GM23338 (cell line): Measurements from ENCODE around the gene TSPAN4. TPM values are rescaled to one million over a fixed set of nuclear protein-coding genes. Genes with fewer than 3 reads are reported as not detected.

Experiments
- ATAC-seq: fragments of 200-7000 bp; cut with Tn5 transposase; 3 replicates; pipeline ENCODE4 v1.9.1; 2020
- DNase-seq: peaks from one replicate; pipeline ENCODE4 v3.0.0-alpha.2; 2015; ENCODE audit warnings: low spot score
- H2AFZ ChIP-seq: fragments of 200-600 bp; sonication (generic); 2 replicates; pipeline ENCODE4 v1.8.0; 2016; ENCODE audit warnings: antibody characterized with exemption, mild to moderate bottlenecking, moderate library complexity
- H3F3A ChIP-seq: fragments of 200-600 bp; sonication (generic); replicated peaks from 2 replicates; pipeline ENCODE4 v1.8.0; 2017; ENCODE audit warnings: antibody characterized with exemption, mixed run types, low read depth
- H3K27ac ChIP-seq: fragments of 200-600 bp; sonication (generic); 2 replicates; pipeline ENCODE4 v1.6.1; 2016; ENCODE audit warnings: low read depth
- H3K27me3 ChIP-seq: fragments of 200-600 bp; sonication (generic); 2 replicates; pipeline ENCODE4 v1.8.0; 2016; ENCODE audit warnings: mild to moderate bottlenecking, mixed run types, moderate library complexity; ENCODE audit not compliant: insufficient read depth
- H3K36me3 ChIP-seq: fragments of 200-600 bp; sonication (generic); 2 replicates; pipeline ENCODE4 v1.8.0; 2016; ENCODE audit warnings: mild to moderate bottlenecking; ENCODE audit not compliant: insufficient read depth
- H3K4me1 ChIP-seq: fragments of 200-600 bp; sonication (generic); 2 replicates; pipeline ENCODE4 v1.8.0; 2016; ENCODE audit warnings: mild to moderate bottlenecking, moderate library complexity; ENCODE audit not compliant: insufficient read depth
- H3K4me2 ChIP-seq: fragments of 200-600 bp; sonication (generic); 2 replicates; pipeline ENCODE4 v1.7.1; 2017; ENCODE audit warnings: mixed run types
- H3K4me3 ChIP-seq: fragments of 200-600 bp; sonication (generic); 2 replicates; pipeline ENCODE4 v1.6.1; 2016; ENCODE audit warnings: mixed run types
- H3K79me2 ChIP-seq: fragments of 200-600 bp; sonication (generic); replicated peaks from 2 replicates; pipeline ENCODE4 v1.8.0; 2017; ENCODE audit warnings: mild to moderate bottlenecking; ENCODE audit not compliant: insufficient read depth
- H3K9me2 ChIP-seq: fragments of 200-600 bp; sonication (generic); 2 replicates; pipeline ENCODE4 v1.8.0; 2017; ENCODE audit not compliant: insufficient read depth
- H4K20me1 ChIP-seq: fragments of 200-600 bp; sonication (generic); replicated peaks from 2 replicates; pipeline ENCODE4 v1.8.0; 2017; ENCODE audit warnings: mild to moderate bottlenecking; ENCODE audit not compliant: insufficient read depth
- H3K27ac Mint-ChIP-seq: 2 replicates; pipeline ENCODE4 v1.8.0; 2020; ENCODE audit warnings: inconsistent platforms, mild to moderate bottlenecking, moderate library complexity, mixed read lengths
- H3K27me3 Mint-ChIP-seq: 3 replicates; pipeline ENCODE4 v1.8.0; 2022; ENCODE audit warnings: low read depth, mild to moderate bottlenecking, moderate library complexity, mixed read lengths, inconsistent platforms; ENCODE audit not compliant: insufficient read depth, poor library complexity
- H3K36me3 Mint-ChIP-seq: 3 replicates; pipeline ENCODE4 v1.8.0; 2021; ENCODE audit warnings: low read depth, mild to moderate bottlenecking, inconsistent platforms, moderate library complexity, mixed read lengths
- H3K4me1 Mint-ChIP-seq: 3 replicates; pipeline ENCODE4 v1.8.0; 2020; ENCODE audit warnings: mild to moderate bottlenecking, inconsistent platforms, mixed read lengths
- H3K4me3 Mint-ChIP-seq: 3 replicates; pipeline ENCODE4 v1.8.0; 2021; ENCODE audit warnings: moderate library complexity, mild to moderate bottlenecking, inconsistent platforms, mixed read lengths
- H3K9me3 Mint-ChIP-seq: 3 replicates; pipeline ENCODE4 v1.8.0; 2020; ENCODE audit warnings: moderate library complexity, mild to moderate bottlenecking, inconsistent platforms, mixed read lengths
- ETS1 ChIP-seq: IDR thresholded peaks from 2 replicates; pipeline ENCODE4 v1.6.1; 2016; ENCODE audit warnings: antibody characterized with exemption
- EZH2 ChIP-seq: fragments of 200-600 bp; sonication (generic); IDR thresholded peaks from one replicate; pipeline ENCODE4 v1.8.0; 2017; ENCODE audit warnings: antibody characterized with exemption, mild to moderate bottlenecking, low read depth; ENCODE audit not compliant: unreplicated experiment
- JUNB ChIP-seq: IDR thresholded peaks from one replicate; pipeline ENCODE4 v1.6.1; 2016; ENCODE audit warnings: antibody characterized with exemption; ENCODE audit not compliant: unreplicated experiment
- NANOG ChIP-seq: IDR thresholded peaks from 2 replicates; pipeline ENCODE4 v1.6.1; 2016; ENCODE audit warnings: antibody characterized with exemption, borderline replicate concordance
- POLR2AphosphoS5 ChIP-seq: IDR thresholded peaks from 2 replicates; pipeline ENCODE4 v1.6.1; 2016; ENCODE audit warnings: antibody characterized with exemption, low read depth
- ZNF114 ChIP-seq: fragments of 250-450 bp; sonication (Bioruptor Pico); IDR thresholded peaks from 2 replicates; pipeline ENCODE4 v1.5.0; 2020; ENCODE audit warnings: mild to moderate bottlenecking, moderate library complexity
- ZNF331 ChIP-seq: fragments of 250-450 bp; sonication (Bioruptor Pico); IDR thresholded peaks from 2 replicates; pipeline ENCODE4 v1.5.0; 2020; ENCODE audit warnings: low read depth, mild to moderate bottlenecking, moderate library complexity
- ZNF462 ChIP-seq: fragments of 250-450 bp; sonication (Bioruptor Pico); IDR thresholded peaks from 2 replicates; pipeline ENCODE4 v1.5.0; 2020; ENCODE audit warnings: mild to moderate bottlenecking, moderate library complexity
- polyA plus RNA-seq: library from polyadenylated mRNA; unstranded; fragments of >200 nt; fragmentation: Nextera tagmentation; extraction: Ambion mirVana; gene quantifications from 2 replicates; pipeline ENCODE4 v1.2.1, GENCODE V29; 2016
- total RNA-seq: library from RNA; depleted of rRNA; stranded (reverse); fragments of >200 nt; shearing (Covaris generic); gene quantifications from 2 replicates; pipeline ENCODE4 v1.2.3, GENCODE V29; 2014

The TSPAN4 gene
- total and polyA plus RNA-seq, 2 experiments from 2014 or later: 76.8 to 150 TPM

- TF ChIP-seq ZNF462 (CRISPR knock-in tag) (no peak), POLR2AphosphoS5 (no peak), ETS1 (no peak), ZNF114 (CRISPR knock-in tag) (no peak)
Measured at GRCh38 chr11:836274-836673, 6.4 kb upstream of the TSPAN4 start (continued).

- Histone ChIP-seq H3K4me3 (no peak overlapping the region), H3K27me3 (peaks cover 7% of the 10 kb centered on the region), H3K9me2 (no peaks in the 10 kb centered on the region), H3K79me2 (peaks cover 17% of the 10 kb centered on the region), H3K4me2 (no peak overlapping the region), H4K20me1 (peaks cover 35% of the 10 kb centered on the region), H3K36me3 (peaks cover 6% of the 10 kb centered on the region; the same call in 1 of the 2 replicates), H2AFZ (no peak overlapping the region), H3K4me1 (peaks cover 23% of the 10 kb centered on the region), H3F3A (peaks cover 29% of the 10 kb centered on the region), H3K27ac (no peak overlapping the region)
- H3K4me1 Mint-ChIP-seq: peaks cover 34% of the 10 kb centered on the region
- H3K9me3 Mint-ChIP-seq: no peaks in the 10 kb centered on the region
- no peak overlapping the region for H3K4me3 Mint-ChIP-seq
- H3K27me3 Mint-ChIP-seq: peaks cover 36% of the 10 kb centered on the region
- no peak overlapping the region for H3K27ac Mint-ChIP-seq
- H3K36me3 Mint-ChIP-seq: peaks cover 38% of the 10 kb centered on the region
- DNase-seq: no peak
- ATAC-seq: no peak
- TF ChIP-seq ZNF331 (CRISPR knock-in tag) (no peak), ZNF462 (CRISPR knock-in tag) (no peak), JUNB (no peak), NANOG (no peak), EZH2 (no peak), POLR2AphosphoS5 (no peak)
Measured at GRCh38 chr11:836700-837099, 6.0 kb upstream of the TSPAN4 start.
